Esophagus muscularis mucosa (tissue), 4 donors: Measurements from ENCODE around the gene MCAM.

ENCODE experiments used
- CTCF ChIP-seq, 3 experiments: fragments of 200-600 bp in 2 of 3; fragments of 450-650 bp in 1 of 3; sonication (generic) in 2 of 3; IDR thresholded peaks; one replicate each; pipeline ENCODE4 v1.5.1; 2017 to 2019; ENCODE audit warnings: antibody characterized with exemption in 3 of 3, mild to moderate bottlenecking in 2 of 3, moderate library complexity in 1 of 3
- EP300 ChIP-seq: sonication (generic); formaldehyde crosslinking; IDR thresholded peaks from one replicate; pipeline ENCODE4 v1.6.1; 2017; ENCODE audit warnings: antibody characterized with exemption
- POLR2A ChIP-seq: fragments of 450-650 bp; IDR thresholded peaks from one replicate; pipeline ENCODE4 v1.6.1; 2017; ENCODE audit warnings: antibody characterized with exemption, moderate library complexity, mild to moderate bottlenecking, low read depth

- TF ChIP-seq CTCF (IDR thresholded peaks at IDR 0.05) (no peak), POLR2A (no peak), EP300 (no peak)
Measured at GRCh38 chr11:119363081-119363850, 46.3 kb upstream of the MCAM start.
